Lower lobe of right lung (tissue), 2 donors: ENCODE results near the gene NPTX1. TPM values are rescaled to one million over a fixed set of nuclear protein-coding genes. Genes with fewer than 3 reads are reported as not detected.
A peak's percentile ranks its signal among the peaks of the same experiment; 100 is the strongest.

Source experiments
- ATAC-seq, 2 donors: fragments of 200-7000 bp; cut with Tn5 transposase; one replicate each; pipeline ENCODE4 v1.9.1; 2020 to 2022; ENCODE audit warnings: mild to moderate bottlenecking in 2 of 2, moderate library complexity in 2 of 2
- DNase-seq: peaks from one replicate; pipeline ENCODE4 v3.0.0-alpha.2; 2020
- H3K27ac ChIP-seq: fragments of 200-600 bp; one replicate; pipeline ENCODE4 v1.8.0; 2022
- H3K27me3 ChIP-seq: fragments of 200-600 bp; one replicate; pipeline ENCODE4 v1.8.0; 2022; ENCODE audit warnings: low read depth
- H3K36me3 ChIP-seq: fragments of 200-600 bp; one replicate; pipeline ENCODE4 v1.8.0; 2022; ENCODE audit warnings: mild to moderate bottlenecking
- H3K4me1 ChIP-seq: fragments of 200-600 bp; one replicate; pipeline ENCODE4 v1.8.0; 2022
- H3K4me3 ChIP-seq: fragments of 200-600 bp; one replicate; pipeline ENCODE4 v1.8.0; 2022; ENCODE audit warnings: mild to moderate bottlenecking
- H3K9me3 ChIP-seq: fragments of 200-600 bp; one replicate; pipeline ENCODE4 v1.8.0; 2022
- intact Hi-C: fragments of 100-400 bp; cut with DNase I; formaldehyde crosslinking; loops from one replicate; pipeline ENCODE4 v1.11.0; 2022
- total RNA-seq: library from RNA; stranded (reverse); fragmentation: NEBNext Ultra II Directional; extraction: Animal tissue kit (Norgen Biotek cat#: 25700); gene quantifications from one replicate; pipeline ENCODE4 v1.2.1, GENCODE V29; 2021
- TF ChIP-seq, protein P1 (sequence below): fragments of 200-600 bp; IDR thresholded peaks from one replicate; pipeline ENCODE4 v1.8.0; 2022; ENCODE audit warnings: antibody characterized with exemption, mild to moderate bottlenecking
- donor health status: DM: no; HTN: yes; CAD: no; lungs with severe emphysema.

The NPTX1 gene
- total RNA-seq, 1 donor from 2014 or later = 2.1 TPM

DNA sequence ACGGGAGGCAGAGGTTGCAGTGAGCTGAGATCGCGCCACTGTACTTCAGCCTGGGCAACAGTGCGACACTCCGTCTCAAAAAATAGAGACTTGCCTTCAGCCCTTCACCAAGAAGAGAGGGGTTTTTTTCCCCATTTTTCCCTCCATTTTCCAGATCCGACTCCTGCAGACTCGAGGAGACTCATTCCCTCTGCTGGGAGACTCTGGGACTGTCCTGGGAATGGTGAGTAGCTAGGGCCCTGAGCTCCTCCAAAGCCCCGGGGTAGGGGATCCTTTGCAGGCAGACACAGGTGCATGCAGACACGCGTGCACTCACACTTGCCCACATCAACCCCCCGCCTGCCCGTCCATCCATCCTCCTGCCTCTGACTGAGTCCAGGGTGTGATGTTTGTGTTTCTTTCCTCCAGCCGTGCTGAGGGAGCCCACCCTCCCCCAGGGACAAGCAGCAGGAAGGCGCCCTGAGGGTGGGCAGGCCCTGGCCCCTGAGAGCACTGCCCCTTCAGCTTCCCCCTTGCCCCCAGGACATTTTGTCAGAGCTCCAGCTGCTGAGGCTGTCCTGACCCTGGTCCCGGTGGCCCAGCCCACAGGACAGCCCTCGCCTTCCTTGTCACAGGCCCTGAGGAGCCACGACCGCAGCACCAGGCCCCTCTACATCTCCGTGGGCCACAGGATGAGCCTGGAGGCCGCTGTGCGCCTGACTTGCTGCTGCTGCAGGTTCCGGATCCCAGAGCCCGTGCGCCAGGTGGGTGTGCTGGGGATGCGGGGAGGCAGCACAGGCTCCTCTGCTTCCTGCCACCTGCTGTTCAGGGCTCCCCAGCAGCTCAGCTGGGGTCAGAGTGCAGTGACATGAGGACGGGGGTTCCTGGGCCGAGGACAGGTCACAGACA lies 51.3 kb downstream of the NPTX1 start:
- DNase-seq = peak; percentile 42
- TF ChIP-seq, protein P1, sequence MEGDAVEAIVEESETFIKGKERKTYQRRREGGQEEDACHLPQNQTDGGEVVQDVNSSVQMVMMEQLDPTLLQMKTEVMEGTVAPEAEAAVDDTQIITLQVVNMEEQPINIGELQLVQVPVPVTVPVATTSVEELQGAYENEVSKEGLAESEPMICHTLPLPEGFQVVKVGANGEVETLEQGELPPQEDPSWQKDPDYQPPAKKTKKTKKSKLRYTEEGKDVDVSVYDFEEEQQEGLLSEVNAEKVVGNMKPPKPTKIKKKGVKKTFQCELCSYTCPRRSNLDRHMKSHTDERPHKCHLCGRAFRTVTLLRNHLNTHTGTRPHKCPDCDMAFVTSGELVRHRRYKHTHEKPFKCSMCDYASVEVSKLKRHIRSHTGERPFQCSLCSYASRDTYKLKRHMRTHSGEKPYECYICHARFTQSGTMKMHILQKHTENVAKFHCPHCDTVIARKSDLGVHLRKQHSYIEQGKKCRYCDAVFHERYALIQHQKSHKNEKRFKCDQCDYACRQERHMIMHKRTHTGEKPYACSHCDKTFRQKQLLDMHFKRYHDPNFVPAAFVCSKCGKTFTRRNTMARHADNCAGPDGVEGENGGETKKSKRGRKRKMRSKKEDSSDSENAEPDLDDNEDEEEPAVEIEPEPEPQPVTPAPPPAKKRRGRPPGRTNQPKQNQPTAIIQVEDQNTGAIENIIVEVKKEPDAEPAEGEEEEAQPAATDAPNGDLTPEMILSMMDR = no peak
- Histone ChIP-seq H3K27me3 (no peaks in the 10 kb centered on the region), H3K36me3 (peaks cover 18% of the 10 kb centered on the region), H3K9me3 (no peaks in the 10 kb centered on the region), H3K27ac (no peak overlapping the region), H3K4me3 (no peak overlapping the region), H3K4me1 (peaks cover 7% of the 10 kb centered on the region)
- ATAC-seq = no peak
- intact Hi-C loops = loop anchor here (10.0 kb wide), 1 partner anchor 150 kb away; no protein-coding TSS in a partner anchor

DNA sequence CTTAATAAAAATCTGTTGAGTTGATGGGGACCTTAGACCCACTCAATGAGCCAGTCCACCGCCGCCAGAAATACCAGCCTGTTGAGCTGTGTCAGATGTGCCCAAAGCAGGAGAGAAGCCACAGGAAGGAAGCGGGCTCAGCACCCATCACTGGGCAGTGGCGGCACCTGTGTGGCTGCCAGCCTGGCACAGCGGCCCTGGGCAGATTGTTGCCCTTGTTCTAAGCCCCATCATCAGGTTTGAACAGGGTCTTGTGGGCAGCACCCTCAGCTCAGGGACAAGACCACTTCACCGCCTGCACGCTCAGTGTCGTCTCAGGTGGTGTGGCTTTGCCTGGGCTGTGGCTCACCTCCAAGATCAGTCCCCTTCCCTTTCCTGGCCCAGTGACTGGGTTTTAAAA lies 52.1 kb downstream of the NPTX1 start:
- Histone ChIP-seq H3K36me3 (peaks cover 19% of the 10 kb centered on the region), H3K27me3 (no peaks in the 10 kb centered on the region), H3K4me1 (peaks cover 7% of the 10 kb centered on the region), H3K27ac (no peak overlapping the region), H3K9me3 (no peaks in the 10 kb centered on the region), H3K4me3 (no peak overlapping the region)
- TF ChIP-seq, protein P1 = no peak
- intact Hi-C loops = loop anchor here (10.0 kb wide), 1 partner anchor 151 kb away; no protein-coding TSS in a partner anchor
- no peak for ATAC-seq
- DNase-seq = no peak

DNA sequence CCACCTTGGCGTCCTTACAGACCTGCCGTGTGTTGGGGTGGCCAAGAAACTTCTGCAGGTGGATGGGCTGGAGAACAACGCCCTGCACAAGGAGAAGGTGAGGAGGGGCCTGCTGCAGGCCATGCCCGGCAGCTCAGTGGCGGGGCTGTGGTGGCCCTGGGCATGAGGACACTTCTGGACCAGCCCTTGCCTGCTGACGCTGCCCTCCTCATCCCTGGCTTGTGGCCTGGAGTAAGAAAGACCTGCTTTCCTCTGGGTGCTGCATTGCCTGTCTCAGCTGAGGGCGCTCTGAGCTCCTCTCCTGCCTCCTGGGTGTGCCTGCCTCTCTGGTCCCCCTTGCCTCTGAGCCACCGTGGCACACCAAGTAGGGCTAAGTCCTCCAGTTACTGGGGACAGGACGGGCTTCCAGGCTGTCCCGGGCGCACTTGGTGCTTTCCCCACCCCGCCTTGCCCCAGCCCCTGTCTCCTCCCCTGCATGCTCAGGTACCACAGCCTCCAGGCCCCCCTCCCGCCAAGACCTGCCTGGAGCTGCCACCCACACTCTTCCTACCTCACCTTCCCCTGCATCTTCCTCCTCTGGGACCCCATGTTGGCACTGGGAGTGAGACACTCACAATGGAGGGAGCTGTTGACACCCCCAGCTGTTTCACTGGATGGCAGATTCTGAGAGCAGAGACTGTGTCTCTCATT lies 52.7 kb downstream of the NPTX1 start:
- Histone ChIP-seq H3K4me1 (peaks cover 7% of the 10 kb centered on the region), H3K27ac (no peak overlapping the region), H3K9me3 (no peaks in the 10 kb centered on the region), H3K4me3 (no peak overlapping the region), H3K36me3 (peaks cover 15% of the 10 kb centered on the region), H3K27me3 (no peaks in the 10 kb centered on the region)
- DNase-seq = no peak
- TF ChIP-seq, protein P1 = no peak
- intact Hi-C loops = loop anchor here (10.0 kb wide), 1 partner anchor 151 kb away; no protein-coding TSS in a partner anchor
- ATAC-seq = no peak

DNA sequence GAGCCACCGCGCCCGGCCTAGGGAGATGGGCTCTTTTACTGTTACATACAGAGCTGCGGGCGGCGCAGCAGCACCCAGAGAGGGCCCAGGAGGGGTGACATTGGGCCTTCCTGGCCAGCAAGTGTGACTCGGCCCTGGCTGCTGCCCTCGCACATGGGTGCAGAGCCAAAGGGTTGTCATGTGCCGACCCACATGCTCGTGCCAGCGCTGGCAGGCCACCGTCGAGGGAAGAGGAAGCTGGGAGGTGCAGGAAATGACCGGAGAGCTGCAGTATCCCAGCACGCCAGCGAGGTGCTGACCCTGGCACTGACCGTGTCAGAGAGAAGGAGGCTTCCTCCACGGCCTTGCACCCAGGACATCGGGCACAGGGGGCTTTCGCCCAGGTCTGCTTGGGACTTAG lies 53.4 kb downstream of the NPTX1 start:
- no peak overlapping the region for H3K27ac ChIP-seq
- TF ChIP-seq, protein P1 = no peak

DNA sequence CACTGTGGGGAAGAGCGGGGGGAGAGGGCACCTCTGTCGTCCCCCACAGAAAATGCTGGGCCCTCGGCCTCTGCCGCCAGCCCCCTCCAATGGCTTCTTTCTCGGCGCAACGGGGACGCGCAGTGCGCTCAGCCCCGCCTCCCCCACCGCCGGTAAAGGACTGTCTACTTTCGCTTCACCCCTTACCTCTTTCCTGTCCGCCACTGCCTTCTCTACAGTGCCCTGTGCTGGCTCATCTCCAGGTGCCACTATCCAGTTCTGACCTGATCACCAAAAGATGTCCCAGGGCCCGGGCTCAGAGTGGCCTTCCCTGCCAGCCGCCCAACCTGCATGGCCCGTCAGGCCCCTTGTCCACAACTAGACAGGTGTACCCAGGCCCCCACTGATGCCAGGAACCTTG lies 54.1 kb downstream of the NPTX1 start:
- no peak overlapping the region for H3K4me3 ChIP-seq
- TF ChIP-seq, protein P1 = no peak
- peaks cover 7% of the 10 kb centered on the region for H3K4me1 ChIP-seq
- intact Hi-C loops = loop anchor here (10.0 kb wide), 1 partner anchor 153 kb away; no protein-coding TSS in a partner anchor
- H3K27ac ChIP-seq = no peak overlapping the region
- peaks cover 22% of the 10 kb centered on the region for H3K36me3 ChIP-seq
- ATAC-seq = no peak
- no peaks in the 10 kb centered on the region for H3K9me3 ChIP-seq
- DNase-seq = no peak
- no peaks in the 10 kb centered on the region for H3K27me3 ChIP-seq

More for the DNA sequence above, 53.4 kb downstream of the NPTX1 start:
- Histone ChIP-seq H3K36me3 (peaks cover 15% of the 10 kb centered on the region), H3K4me3 (no peak overlapping the region), H3K4me1 (peaks cover 7% of the 10 kb centered on the region), H3K9me3 (no peaks in the 10 kb centered on the region), H3K27me3 (no peaks in the 10 kb centered on the region)
- ATAC-seq (no peak), DNase-seq (no peak)
- intact Hi-C loops = loop anchor here (10.0 kb wide), 1 partner anchor 152 kb away; no protein-coding TSS in a partner anchor
